ENCODE results near the gene TSPAN16. TPM values are rescaled to one million over a fixed set of nuclear protein-coding genes. Genes with fewer than 3 reads are reported as not detected.

The TSPAN16 gene
- total and polyA plus RNA-seq, 2 of the 13 experiments (the other 11 are each of a cell fraction or from before 2014, with no cell fraction given), result not detected

- no peak; the same call in 1 of the 2 replicates for TF ChIP-seq ARID4A (CRISPR knock-in tag; IDR thresholded peaks at IDR 0.05; ENCODE audit: borderline replicate concordance)
- no peak for TF ChIP-seq NFIB (CRISPR knock-in tag; IDR thresholded peaks at IDR 0.05; ENCODE audit: borderline replicate concordance)
- TF ChIP-seq E2F1 (CRISPR knock-in tag; IDR thresholded peaks at IDR 0.05), result no peak
- no peak for TF ChIP-seq ZUFSP (CRISPR knock-in tag; IDR thresholded peaks at IDR 0.05; ENCODE audit: borderline replicate concordance)
- TF ChIP-seq IRF9 (CRISPR knock-in tag; IDR thresholded peaks at IDR 0.05; ENCODE audit: borderline replicate concordance), result peak; percentile 30; the same call in 1 of the 2 replicates
- TF ChIP-seq ZNF598 (CRISPR knock-in tag; IDR thresholded peaks at IDR 0.05; ENCODE audit: borderline replicate concordance), result no peak
- TF ChIP-seq HOMEZ (CRISPR knock-in tag; IDR thresholded peaks at IDR 0.05; ENCODE audit: low read depth), result no peak
- peak in 1 of 2 experiments; percentile 36; a peak in 1 of 4 replicates for TF ChIP-seq NR2F1 (CRISPR knock-in tag; IDR thresholded peaks at IDR 0.05)
- no peak for TF ChIP-seq CEBPB (IDR thresholded peaks at IDR 0.05; ENCODE audit: borderline replicate concordance, low read depth, low read length)
- TF ChIP-seq ZFP36L1 (CRISPR knock-in tag; IDR thresholded peaks at IDR 0.05), result no peak
- TF ChIP-seq ZNF143 (CRISPR knock-in tag; IDR thresholded peaks at IDR 0.05), result no peak
- no peak for TF ChIP-seq RELA (CRISPR knock-in tag; IDR thresholded peaks at IDR 0.05)
- TF ChIP-seq ZNF580 (CRISPR knock-in tag; IDR thresholded peaks at IDR 0.05; ENCODE audit: borderline replicate concordance, low read depth), result no peak
- TF ChIP-seq ETV6 (CRISPR knock-in tag; conservative IDR thresholded peaks at IDR 0.05), result no peak
- no peak for TF ChIP-seq GLI4 (CRISPR knock-in tag; IDR thresholded peaks at IDR 0.05; ENCODE audit: borderline replicate concordance)
- TF ChIP-seq HES4 (CRISPR knock-in tag; IDR thresholded peaks at IDR 0.05; ENCODE audit: borderline replicate concordance), result no peak
Observed at GRCh38 chr19:11339254-11340098, 43.5 kb downstream of the TSPAN16 start, which contains the start of gene RAB3D (continued).
